ENCODE measurements around the gene AASS. TPM values are rescaled to one million over a fixed set of nuclear protein-coding genes. Genes with fewer than 3 reads are reported as not detected.

AASS gene
- total RNA-seq, 1 experiment from 2014 or later = 0.31 TPM

DNA sequence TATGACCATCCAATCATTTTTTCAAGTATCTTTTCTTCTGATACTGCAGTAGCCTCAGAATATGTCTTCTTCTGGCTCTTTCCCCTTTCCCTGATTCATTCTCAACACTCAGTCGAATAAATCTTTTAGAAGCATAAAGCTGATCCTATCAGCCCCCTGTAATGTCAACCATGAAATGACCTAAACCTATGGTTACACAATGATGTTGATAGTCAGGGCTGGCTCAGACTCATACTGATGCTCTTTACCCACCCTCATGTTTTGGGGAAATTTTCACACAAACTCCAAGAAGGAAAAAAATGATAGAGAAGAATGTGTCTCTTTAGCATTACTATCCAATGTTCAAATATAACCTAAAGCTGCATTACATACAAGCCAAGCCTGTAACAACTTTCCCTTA, 76.0 kb downstream of the AASS start:
- ATAC-seq (no peak), DNase-seq (ENCODE audit: low read depth, low spot score) (no peak)
- Histone ChIP-seq H3K9me3 (ENCODE audit: control insufficient read depth, insufficient read depth, low read depth, low read length) (no peaks in the 10 kb centered on the region), H3K4me3 (ENCODE audit: low read depth in 2 of 2, low read length in 2 of 2) (no peak overlapping the region), H3K27ac (ENCODE audit: low read length) (no peak overlapping the region), H3K4me1 (ENCODE audit: control insufficient read depth, insufficient read depth, low read length) (no peaks in the 10 kb centered on the region), H3K36me3 (ENCODE audit: control insufficient read depth, insufficient read depth, low read length) (no peaks in the 10 kb centered on the region), H3K27me3 (ENCODE audit: control insufficient read depth, insufficient read depth, low read length) (no peaks in the 10 kb centered on the region)
- ChIA-PET CTCF (no interaction called here), POLR2A (no interaction called here)
- no TSS peak for BruUV-seq (replicated peaks)
- TF ChIP-seq, protein P1, sequence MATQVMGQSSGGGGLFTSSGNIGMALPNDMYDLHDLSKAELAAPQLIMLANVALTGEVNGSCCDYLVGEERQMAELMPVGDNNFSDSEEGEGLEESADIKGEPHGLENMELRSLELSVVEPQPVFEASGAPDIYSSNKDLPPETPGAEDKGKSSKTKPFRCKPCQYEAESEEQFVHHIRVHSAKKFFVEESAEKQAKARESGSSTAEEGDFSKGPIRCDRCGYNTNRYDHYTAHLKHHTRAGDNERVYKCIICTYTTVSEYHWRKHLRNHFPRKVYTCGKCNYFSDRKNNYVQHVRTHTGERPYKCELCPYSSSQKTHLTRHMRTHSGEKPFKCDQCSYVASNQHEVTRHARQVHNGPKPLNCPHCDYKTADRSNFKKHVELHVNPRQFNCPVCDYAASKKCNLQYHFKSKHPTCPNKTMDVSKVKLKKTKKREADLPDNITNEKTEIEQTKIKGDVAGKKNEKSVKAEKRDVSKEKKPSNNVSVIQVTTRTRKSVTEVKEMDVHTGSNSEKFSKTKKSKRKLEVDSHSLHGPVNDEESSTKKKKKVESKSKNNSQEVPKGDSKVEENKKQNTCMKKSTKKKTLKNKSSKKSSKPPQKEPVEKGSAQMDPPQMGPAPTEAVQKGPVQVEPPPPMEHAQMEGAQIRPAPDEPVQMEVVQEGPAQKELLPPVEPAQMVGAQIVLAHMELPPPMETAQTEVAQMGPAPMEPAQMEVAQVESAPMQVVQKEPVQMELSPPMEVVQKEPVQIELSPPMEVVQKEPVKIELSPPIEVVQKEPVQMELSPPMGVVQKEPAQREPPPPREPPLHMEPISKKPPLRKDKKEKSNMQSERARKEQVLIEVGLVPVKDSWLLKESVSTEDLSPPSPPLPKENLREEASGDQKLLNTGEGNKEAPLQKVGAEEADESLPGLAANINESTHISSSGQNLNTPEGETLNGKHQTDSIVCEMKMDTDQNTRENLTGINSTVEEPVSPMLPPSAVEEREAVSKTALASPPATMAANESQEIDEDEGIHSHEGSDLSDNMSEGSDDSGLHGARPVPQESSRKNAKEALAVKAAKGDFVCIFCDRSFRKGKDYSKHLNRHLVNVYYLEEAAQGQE (IDR thresholded peaks at IDR 0.05; ENCODE audit: insufficient read depth in 1 of 2, low read depth in 2 of 2, low read length in 1 of 2) = no peak
- TF ChIP-seq TCF7L2 (IDR thresholded peaks at IDR 0.05; ENCODE audit: low read depth, low read length) (no peak), POLR2AphosphoS5 (IDR thresholded peaks at IDR 0.05; ENCODE audit: low read depth, low read length) (no peak), SIN3A (IDR thresholded peaks at IDR 0.05; ENCODE audit: borderline replicate concordance, insufficient read depth, low read depth, low read length) (no peak)
- TF ChIP-seq, protein P2, sequence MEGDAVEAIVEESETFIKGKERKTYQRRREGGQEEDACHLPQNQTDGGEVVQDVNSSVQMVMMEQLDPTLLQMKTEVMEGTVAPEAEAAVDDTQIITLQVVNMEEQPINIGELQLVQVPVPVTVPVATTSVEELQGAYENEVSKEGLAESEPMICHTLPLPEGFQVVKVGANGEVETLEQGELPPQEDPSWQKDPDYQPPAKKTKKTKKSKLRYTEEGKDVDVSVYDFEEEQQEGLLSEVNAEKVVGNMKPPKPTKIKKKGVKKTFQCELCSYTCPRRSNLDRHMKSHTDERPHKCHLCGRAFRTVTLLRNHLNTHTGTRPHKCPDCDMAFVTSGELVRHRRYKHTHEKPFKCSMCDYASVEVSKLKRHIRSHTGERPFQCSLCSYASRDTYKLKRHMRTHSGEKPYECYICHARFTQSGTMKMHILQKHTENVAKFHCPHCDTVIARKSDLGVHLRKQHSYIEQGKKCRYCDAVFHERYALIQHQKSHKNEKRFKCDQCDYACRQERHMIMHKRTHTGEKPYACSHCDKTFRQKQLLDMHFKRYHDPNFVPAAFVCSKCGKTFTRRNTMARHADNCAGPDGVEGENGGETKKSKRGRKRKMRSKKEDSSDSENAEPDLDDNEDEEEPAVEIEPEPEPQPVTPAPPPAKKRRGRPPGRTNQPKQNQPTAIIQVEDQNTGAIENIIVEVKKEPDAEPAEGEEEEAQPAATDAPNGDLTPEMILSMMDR (IDR thresholded peaks at IDR 0.05) = no peak
- in situ Hi-C loops (cut with HindIII; ENCODE audit: low pct_unique_long_range_greater_than_20kb, low sequenced_read_pairs) (no loop called here), intact Hi-C loops (cut with micrococcal nuclease; ENCODE audit: unreplicated experiment) (no loop called here)

DNA sequence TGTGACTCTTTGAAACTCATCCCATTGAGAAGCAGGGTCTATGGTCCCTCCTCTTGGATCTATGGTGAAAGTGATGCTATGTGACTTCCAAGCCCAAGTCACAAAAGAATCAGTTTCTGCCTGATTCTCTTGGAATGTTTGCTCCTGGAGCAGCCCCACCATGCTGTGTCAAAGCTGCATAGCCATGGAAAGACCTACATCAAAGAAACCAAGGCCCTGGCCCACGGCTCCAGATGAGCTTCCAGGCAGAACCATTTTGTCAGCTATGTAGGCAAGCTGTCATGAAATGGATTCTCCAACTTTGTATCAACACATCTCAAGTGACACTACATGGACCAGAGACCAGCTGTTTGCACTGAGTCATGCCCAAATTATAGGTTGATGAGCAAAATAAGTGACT, 77.0 kb downstream of the AASS start:
- Histone ChIP-seq H3K4me3 (ENCODE audit: low read depth in 2 of 2, low read length in 2 of 2) (no peak overlapping the region), H3K4me1 (ENCODE audit: control insufficient read depth, insufficient read depth, low read length) (no peaks in the 10 kb centered on the region), H3K9me3 (ENCODE audit: control insufficient read depth, insufficient read depth, low read depth, low read length) (no peaks in the 10 kb centered on the region), H3K36me3 (ENCODE audit: control insufficient read depth, insufficient read depth, low read length) (no peaks in the 10 kb centered on the region), H3K27me3 (ENCODE audit: control insufficient read depth, insufficient read depth, low read length) (no peaks in the 10 kb centered on the region), H3K27ac (ENCODE audit: low read length) (no peak overlapping the region)
- in situ Hi-C loops (cut with HindIII; ENCODE audit: low pct_unique_long_range_greater_than_20kb, low sequenced_read_pairs) (no loop called here), intact Hi-C loops (cut with micrococcal nuclease; ENCODE audit: unreplicated experiment) (no loop called here)
- BruUV-seq (replicated peaks) = no TSS peak
- ATAC-seq (no peak), DNase-seq (ENCODE audit: low read depth, low spot score) (no peak)
- TF ChIP-seq POLR2AphosphoS5 (IDR thresholded peaks at IDR 0.05; ENCODE audit: low read depth, low read length) = no peak
- TF ChIP-seq TCF7L2 (IDR thresholded peaks at IDR 0.05; ENCODE audit: low read depth, low read length) = no peak
- TF ChIP-seq, protein P2 (IDR thresholded peaks at IDR 0.05) = no peak
- no peak for TF ChIP-seq SIN3A (IDR thresholded peaks at IDR 0.05; ENCODE audit: borderline replicate concordance, insufficient read depth, low read depth, low read length)
- TF ChIP-seq, protein P1 (IDR thresholded peaks at IDR 0.05; ENCODE audit: insufficient read depth in 1 of 2, low read depth in 2 of 2, low read length in 1 of 2) = no peak
- CTCF ChIA-PET = no interaction called here
- POLR2A ChIA-PET = no interaction called here
